Cardiac muscle cell (in vitro differentiated cells and primary cell): ENCODE data around the gene DOCK8. TPM values are rescaled to one million over a fixed set of nuclear protein-coding genes. Genes with fewer than 3 reads are reported as not detected.
"Not testable (repeated sequence)": the region's sequence is repeated elsewhere in the genome, so short reads cannot be mapped to it uniquely, and the experiment has no call there.

ENCODE experiments used
- DNase-seq, 2 donors: peaks; one replicate each; pipeline versions ENCODE4 v3.0.0 to v3.0.0-alpha.2; 2010 to 2017; ENCODE audit warnings: low read depth in 1 of 2, low spot score in 1 of 2
- H3K27ac ChIP-seq: fragments of 200-600 bp; sonication (generic); 2 replicates; pipeline ENCODE4 v1.5.1; 2016
- H3K27me3 ChIP-seq: fragments of 200-600 bp; sonication (generic); 2 replicates; pipeline ENCODE4 v1.6.0; 2016; ENCODE audit warnings: control low read depth
- H3K36me3 ChIP-seq: fragments of 200-600 bp; sonication (generic); 2 replicates; pipeline ENCODE4 v1.5.1; 2016; ENCODE audit warnings: control low read depth
- H3K4me1 ChIP-seq: fragments of 200-600 bp; sonication (generic); 2 replicates; pipeline ENCODE4 v1.8.1; 2017; ENCODE audit warnings: low read depth, mild to moderate bottlenecking, mixed run types
- H3K4me3 ChIP-seq: fragments of 200-600 bp; sonication (generic); 2 replicates; pipeline ENCODE4 v1.5.1; 2016; ENCODE audit warnings: mild to moderate bottlenecking
- H3K9me3 ChIP-seq: fragments of 200-600 bp; sonication (generic); 2 replicates; pipeline ENCODE4 v1.5.1; 2017; ENCODE audit warnings: low read depth, mild to moderate bottlenecking, control low read depth
- polyA plus RNA-seq: library from polyadenylated mRNA; unstranded; fragments of >200 nt; fragmentation: Nextera tagmentation; extraction: Ambion mirVana; gene quantifications from 2 replicates; pipeline ENCODE4 v1.2.1, GENCODE V29; 2016
- total RNA-seq: library from RNA; depleted of rRNA; stranded (reverse); fragments of >200 nt; gene quantifications from 2 replicates; pipeline ENCODE4 v1.2.3, GENCODE V29; 2016
- TF ChIP-seq, protein P1 (sequence below): IDR thresholded peaks from 2 replicates; pipeline ENCODE4 v1.5.1; 2012; ENCODE audit warnings: low read depth, mild to moderate bottlenecking, low read length

The DOCK8 gene
- total and polyA plus RNA-seq, 2 experiments from 2014 or later = 2.0 TPM; not detected in 1

DNA sequence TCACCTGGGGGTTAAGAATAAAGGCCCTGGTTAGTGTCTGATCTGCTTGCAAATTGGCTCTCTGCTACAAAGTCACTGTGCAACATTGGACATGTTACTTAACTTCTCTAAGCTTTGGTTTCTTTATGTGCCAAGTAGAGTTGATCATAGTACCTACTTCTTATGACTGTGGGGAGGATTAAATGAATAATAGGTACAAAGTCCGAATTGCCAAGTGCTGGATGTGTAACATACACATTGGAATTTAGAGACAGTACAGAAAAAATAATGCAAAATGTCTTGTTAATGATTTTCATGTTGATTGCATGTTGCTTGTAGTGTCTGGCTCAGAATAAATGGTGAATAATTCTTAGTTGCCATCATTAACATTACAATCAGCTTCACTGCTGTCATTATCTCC is 2.2 kb downstream of the DOCK8 start:
- no peak for DNase-seq
- H3K4me1 ChIP-seq = no peaks in the 10 kb centered on the region
- TF ChIP-seq, protein P1, sequence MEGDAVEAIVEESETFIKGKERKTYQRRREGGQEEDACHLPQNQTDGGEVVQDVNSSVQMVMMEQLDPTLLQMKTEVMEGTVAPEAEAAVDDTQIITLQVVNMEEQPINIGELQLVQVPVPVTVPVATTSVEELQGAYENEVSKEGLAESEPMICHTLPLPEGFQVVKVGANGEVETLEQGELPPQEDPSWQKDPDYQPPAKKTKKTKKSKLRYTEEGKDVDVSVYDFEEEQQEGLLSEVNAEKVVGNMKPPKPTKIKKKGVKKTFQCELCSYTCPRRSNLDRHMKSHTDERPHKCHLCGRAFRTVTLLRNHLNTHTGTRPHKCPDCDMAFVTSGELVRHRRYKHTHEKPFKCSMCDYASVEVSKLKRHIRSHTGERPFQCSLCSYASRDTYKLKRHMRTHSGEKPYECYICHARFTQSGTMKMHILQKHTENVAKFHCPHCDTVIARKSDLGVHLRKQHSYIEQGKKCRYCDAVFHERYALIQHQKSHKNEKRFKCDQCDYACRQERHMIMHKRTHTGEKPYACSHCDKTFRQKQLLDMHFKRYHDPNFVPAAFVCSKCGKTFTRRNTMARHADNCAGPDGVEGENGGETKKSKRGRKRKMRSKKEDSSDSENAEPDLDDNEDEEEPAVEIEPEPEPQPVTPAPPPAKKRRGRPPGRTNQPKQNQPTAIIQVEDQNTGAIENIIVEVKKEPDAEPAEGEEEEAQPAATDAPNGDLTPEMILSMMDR = no peak
- H3K27me3 ChIP-seq = peaks cover 61% of the 10 kb centered on the region
- no peak overlapping the region for H3K4me3 ChIP-seq
- no peaks in the 10 kb centered on the region for H3K36me3 ChIP-seq
- H3K27ac ChIP-seq = no peak overlapping the region
- H3K9me3 ChIP-seq = no peaks in the 10 kb centered on the region

DNA sequence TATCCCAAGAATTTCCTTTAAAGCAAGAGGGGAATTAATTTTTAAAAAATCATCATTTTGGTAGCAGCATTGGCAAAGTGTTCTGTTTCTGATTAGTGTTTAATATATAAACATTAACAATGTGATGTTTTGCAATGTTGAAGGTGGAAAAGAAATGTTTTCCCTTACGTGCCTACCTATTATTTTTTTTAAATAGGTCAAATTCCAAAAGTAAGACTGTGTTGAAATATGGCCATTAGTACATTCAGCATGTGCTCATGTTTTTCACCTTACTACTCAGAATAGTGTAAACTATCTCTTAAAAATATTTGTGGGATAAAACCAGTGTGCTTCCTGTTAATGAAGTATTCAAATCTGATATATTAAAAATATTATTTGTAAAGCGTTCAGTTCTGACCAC is 3.3 kb downstream of the DOCK8 start:
- DNase-seq = no peak
- Histone ChIP-seq H3K27ac (no peak overlapping the region), H3K4me1 (no peaks in the 10 kb centered on the region), H3K27me3 (peaks cover 54% of the 10 kb centered on the region), H3K4me3 (no peak overlapping the region), H3K9me3 (no peaks in the 10 kb centered on the region), H3K36me3 (no peaks in the 10 kb centered on the region)
- TF ChIP-seq, protein P1 = no peak

DNA sequence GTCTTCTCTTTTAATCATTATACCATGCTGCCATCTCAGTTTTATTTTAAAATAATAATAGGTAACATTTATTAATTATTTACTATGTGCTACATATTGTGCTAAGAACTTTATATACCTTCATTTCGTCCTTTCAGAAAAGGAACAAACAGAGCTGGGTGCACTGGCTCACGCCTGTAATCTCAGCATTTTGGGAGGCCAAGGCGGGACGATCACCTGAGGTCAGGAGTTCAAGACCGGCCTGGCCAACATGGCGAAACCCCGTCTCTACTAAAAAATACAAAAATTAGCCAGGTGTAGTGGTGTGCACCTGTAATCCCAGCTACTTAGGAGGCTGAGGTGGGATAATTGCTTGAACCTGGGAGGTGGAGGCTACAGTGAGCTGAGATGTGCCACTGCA is 4.4 kb downstream of the DOCK8 start:
- peaks cover 43% of the 10 kb centered on the region for H3K27me3 ChIP-seq
- not testable (repeated sequence) for H3K4me3 ChIP-seq, H3K9me3 ChIP-seq, H3K36me3 ChIP-seq, H3K4me1 ChIP-seq, DNase-seq, H3K27ac ChIP-seq

DNA sequence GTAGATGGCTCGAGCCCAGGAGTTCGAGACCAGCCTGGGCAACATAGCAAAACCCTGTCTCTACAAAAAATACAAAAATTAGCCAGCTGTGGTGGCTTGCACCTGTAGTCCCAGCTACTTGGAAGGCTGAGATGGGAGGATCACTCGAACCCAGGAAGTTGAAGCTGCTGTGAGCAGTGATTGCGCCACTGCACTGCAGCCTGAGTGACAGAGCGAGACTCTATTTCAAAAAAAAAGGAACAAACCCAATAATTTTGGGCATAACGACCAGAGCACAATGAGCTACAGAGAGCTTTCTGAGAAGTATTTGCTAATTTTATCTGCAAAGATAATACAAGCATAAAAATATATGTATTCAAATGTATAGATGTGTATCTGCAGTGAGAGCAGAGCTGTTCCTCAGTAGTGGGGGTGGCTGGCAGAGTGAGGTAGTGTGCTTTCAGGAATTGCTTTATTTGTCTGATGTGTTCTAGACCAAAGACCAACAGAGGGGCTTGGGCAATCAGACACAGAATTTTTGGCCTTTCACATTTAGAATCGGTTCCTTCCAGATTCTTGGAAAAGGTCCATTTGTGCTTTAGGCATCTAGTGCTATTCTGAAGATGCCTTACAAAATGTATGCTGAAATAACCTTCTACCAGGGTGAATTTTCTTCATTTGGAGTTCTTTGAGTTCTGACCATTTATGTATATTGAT is 5.2 kb downstream of the DOCK8 start:
- H3K27ac ChIP-seq = no peak overlapping the region
- peaks cover 36% of the 10 kb centered on the region for H3K27me3 ChIP-seq
- no peaks in the 10 kb centered on the region for H3K9me3 ChIP-seq
- H3K4me1 ChIP-seq = no peaks in the 10 kb centered on the region
- no peak overlapping the region for H3K4me3 ChIP-seq
- TF ChIP-seq, protein P1 = no peak
- no peak for DNase-seq
- H3K36me3 ChIP-seq = no peaks in the 10 kb centered on the region

DNA sequence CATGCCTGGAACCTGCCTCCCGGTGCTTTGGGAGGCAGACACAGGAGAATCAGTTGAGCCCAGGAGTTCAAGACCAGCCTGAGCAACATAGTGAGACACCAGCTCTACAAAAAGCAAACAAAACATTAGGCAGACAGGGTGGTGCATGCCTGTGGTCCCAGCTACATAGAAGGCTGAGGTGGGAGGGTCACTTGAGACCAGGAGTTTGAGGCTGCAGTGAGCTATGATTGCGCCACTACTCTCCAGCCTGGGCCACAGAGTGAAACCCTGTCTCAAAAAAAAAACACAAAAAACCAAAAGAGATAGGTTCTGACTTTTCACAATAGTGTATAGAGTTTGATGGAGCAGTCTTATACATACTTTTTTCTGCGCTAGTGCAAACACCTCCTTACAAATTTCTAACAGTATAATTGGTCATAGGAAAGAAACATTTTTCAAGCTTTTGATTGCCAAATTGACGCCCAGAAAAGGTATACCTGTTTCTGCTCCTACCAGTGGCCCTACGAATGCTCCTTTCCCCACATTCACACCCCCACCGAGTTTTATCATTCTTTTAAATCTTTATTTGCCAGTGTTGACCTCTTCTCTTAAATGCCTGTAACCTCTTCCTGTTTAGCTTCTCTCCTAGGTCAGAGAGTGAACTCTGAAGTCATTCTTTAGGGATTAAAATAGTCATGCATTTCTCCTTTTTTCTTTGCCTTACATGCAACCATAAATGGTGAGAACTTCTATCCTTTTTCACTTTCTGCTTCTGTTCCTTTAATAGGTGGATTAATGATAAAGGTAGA is 7.5 kb downstream of the DOCK8 start:
- Histone ChIP-seq H3K4me1 (no peaks in the 10 kb centered on the region), H3K27me3 (peaks cover 12% of the 10 kb centered on the region), H3K9me3 (no peaks in the 10 kb centered on the region), H3K36me3 (no peaks in the 10 kb centered on the region), H3K27ac (no peak overlapping the region), H3K4me3 (no peak overlapping the region)
- TF ChIP-seq, protein P1 = no peak
- no peak for DNase-seq

DNA sequence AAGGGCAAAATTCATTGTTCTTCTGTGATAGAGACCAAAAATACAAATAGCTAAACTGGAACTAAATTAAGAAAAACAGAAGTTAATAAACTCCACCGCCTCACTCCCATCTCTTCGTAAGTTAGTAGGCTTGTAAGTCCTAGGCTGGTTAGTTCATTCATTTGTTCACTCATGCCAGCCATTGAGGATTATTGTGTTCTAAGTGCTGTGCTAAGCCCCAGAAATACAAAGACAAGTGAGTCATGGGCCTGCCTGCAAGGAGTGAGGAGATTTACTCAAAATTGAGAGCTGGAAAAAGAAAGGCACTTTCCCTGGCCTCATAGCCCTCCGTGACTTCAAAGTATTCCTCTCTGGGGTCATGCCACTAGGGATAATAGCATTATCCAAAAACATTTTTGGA is 8.5 kb downstream of the DOCK8 start:
- H3K4me1 ChIP-seq = no peaks in the 10 kb centered on the region
- H3K9me3 ChIP-seq = no peaks in the 10 kb centered on the region
- TF ChIP-seq, protein P1 = no peak
- DNase-seq = no peak
- H3K4me3 ChIP-seq = no peak overlapping the region
- no peak overlapping the region for H3K27ac ChIP-seq
- H3K36me3 ChIP-seq = no peaks in the 10 kb centered on the region
- H3K27me3 ChIP-seq = peaks cover 2% of the 10 kb centered on the region
